SK-N-SH (cell line): ENCODE results near the gene CREB3. TPM values are rescaled to one million over a fixed set of nuclear protein-coding genes. Genes with fewer than 3 reads are reported as not detected.

Experiments used
- CTCF ChIA-PET: fragments of 300-600, 350-600 bp; formaldehyde crosslinking; extraction: SDS; loops from one replicate; lab custom pipeline; 2021; lab: Yijun Ruan, JAX
- POLR2A ChIA-PET: fragments of 350-600 bp; sonication (Branson Sonifier 250); formaldehyde crosslinking; extraction: SDS; loops from one replicate; lab custom pipeline; 2020; ENCODE audit warnings: antibody characterized with exemption, inconsistent platforms; lab: Yijun Ruan, JAX
- DNase-seq: peaks from one replicate; pipeline ENCODE4 v3.0.0; 2012
- H2AFZ ChIP-seq: fragments of 200-600 bp; sonication (generic); 2 replicates; pipeline ENCODE4 v1.8.1; 2016; ENCODE audit warnings: antibody characterized with exemption, mild to moderate bottlenecking, low read depth
- H3F3A ChIP-seq: fragments of 200-600 bp; sonication (generic); replicated peaks from 2 replicates; pipeline ENCODE3; 2016; ENCODE audit warnings: antibody characterized with exemption, mild to moderate bottlenecking; ENCODE audit not compliant: insufficient read depth
- H3K27ac ChIP-seq, 2 experiments: fragments of 200-500 bp in 1 of 2; fragments of 200-600 bp in 1 of 2; sonication (Bioruptor generic) in 1 of 2; sonication (generic), shearing (Covaris generic) in 1 of 2; 2 replicates each; pipeline versions ENCODE4 v1.5.1 to v1.6.1; 2014 to 2016; ENCODE audit warnings: low read depth in 2 of 2, inconsistent platforms in 1 of 2, low read length in 1 of 2, mild to moderate bottlenecking in 1 of 2, mixed read lengths in 1 of 2
- H3K27me3 ChIP-seq: fragments of 200-600 bp; sonication (generic), shearing (Covaris generic); 2 replicates; pipeline ENCODE4 v1.6.1; 2016; ENCODE audit warnings: mixed run types; ENCODE audit not compliant: insufficient read depth
- H3K36me3 ChIP-seq, 2 experiments: fragments of 200-500 bp in 1 of 2; fragments of 200-600 bp in 1 of 2; sonication (Bioruptor generic) in 1 of 2; sonication (generic) in 1 of 2; replicated peaks in 1 of 2; 2 replicates each; pipeline versions ENCODE3 to v1.5.1; 2014 to 2016; ENCODE audit warnings: low read length in 1 of 2, mild to moderate bottlenecking in 1 of 2; ENCODE audit not compliant: insufficient read depth in 2 of 2, control insufficient read depth in 1 of 2
- H3K4me1 ChIP-seq, 2 experiments: fragments of 200-500 bp in 1 of 2; fragments of 200-600 bp in 1 of 2; sonication (Bioruptor generic) in 1 of 2; sonication (generic), shearing (Covaris generic) in 1 of 2; 2 replicates each; pipeline versions ENCODE4 v1.5.1 to v1.6.1; 2014 to 2016; ENCODE audit warnings: low read depth in 1 of 2, low read length in 1 of 2, mixed run types in 1 of 2; ENCODE audit not compliant: insufficient read depth in 2 of 2, control insufficient read depth in 1 of 2
- H3K4me2 ChIP-seq: fragments of 200-600 bp; sonication (generic), shearing (Covaris generic); 2 replicates; pipeline ENCODE4 v1.6.1; 2017; ENCODE audit warnings: mixed run types
- H3K4me3 ChIP-seq, 2 experiments: fragments of 200-500 bp in 1 of 2; fragments of 200-600 bp in 1 of 2; sonication (Bioruptor generic) in 1 of 2; sonication (generic), shearing (Covaris generic) in 1 of 2; 2 replicates each; pipeline versions ENCODE4 v1.5.1 to v1.8.1; 2014 to 2016; ENCODE audit warnings: low read depth in 2 of 2, inconsistent platforms in 1 of 2, low read length in 1 of 2, mild to moderate bottlenecking in 1 of 2, mixed read lengths in 1 of 2, moderate library complexity in 1 of 2
- H3K79me2 ChIP-seq: fragments of 200-600 bp; sonication (generic); 2 replicates; pipeline ENCODE4 v1.8.1; 2017; ENCODE audit warnings: mild to moderate bottlenecking; ENCODE audit not compliant: insufficient read depth
- H3K9ac ChIP-seq: fragments of 200-600 bp; sonication (generic); 2 replicates; pipeline ENCODE4 v1.6.1; 2017; ENCODE audit warnings: mixed run types
- H3K9me2 ChIP-seq: fragments of 200-600 bp; sonication (generic); 2 replicates; pipeline ENCODE4 v1.6.1; 2017; ENCODE audit warnings: mixed run types
- H3K9me3 ChIP-seq: fragments of 200-600 bp; sonication (generic); 2 replicates; pipeline ENCODE4 v1.6.1; 2017; ENCODE audit warnings: mixed run types, mild to moderate bottlenecking, moderate library complexity
- H4K20me1 ChIP-seq: fragments of 200-600 bp; sonication (generic); 2 replicates; pipeline ENCODE4 v1.6.1; 2017; ENCODE audit warnings: mild to moderate bottlenecking, mixed run types; ENCODE audit not compliant: insufficient read depth
- CHD2 ChIP-seq: fragments of 150-350 bp; IDR thresholded peaks from 2 replicates; pipeline ENCODE4 v1.6.1; 2018; ENCODE audit warnings: low read length; ENCODE audit not compliant: partially characterized antibody
- CTCF ChIP-seq: fragments of 200-600 bp; sonication (generic); IDR thresholded peaks from 2 replicates; pipeline ENCODE4 v1.6.1; 2017; ENCODE audit warnings: antibody characterized with exemption, mild to moderate bottlenecking, moderate library complexity
- IRF3 ChIP-seq: fragments of 150-350 bp; IDR thresholded peaks from 2 replicates; pipeline ENCODE4 v1.6.1; 2016; ENCODE audit warnings: mild to moderate bottlenecking, low read depth, low read length
- NRF1 ChIP-seq: IDR thresholded peaks from 2 replicates; pipeline ENCODE4 v1.6.1; 2012; ENCODE audit warnings: low read depth, mild to moderate bottlenecking, low read length
- PBX3 ChIP-seq: IDR thresholded peaks from 2 replicates; pipeline ENCODE4; 2012
- RAD21 ChIP-seq: IDR thresholded peaks from 2 replicates; pipeline ENCODE4 v1.6.1; 2012; ENCODE audit warnings: mild to moderate bottlenecking, low read length
- SMC3 ChIP-seq: IDR thresholded peaks from 2 replicates; pipeline ENCODE4 v1.6.1; 2012; ENCODE audit warnings: low read depth, low read length, improper control_type of control experiment
- USF1 ChIP-seq: IDR thresholded peaks from 2 replicates; pipeline ENCODE4 v1.4.0; 2012; ENCODE audit warnings: low read depth, borderline replicate concordance
- USF2 ChIP-seq: fragments of 150-350 bp; IDR thresholded peaks from 2 replicates; pipeline ENCODE4 v1.6.1; 2017; ENCODE audit warnings: antibody characterized with exemption, low read length, low read depth, borderline replicate concordance
- YY1 ChIP-seq: IDR thresholded peaks from 2 replicates; pipeline ENCODE4 v1.4.0; 2012; ENCODE audit warnings: low read depth, mild to moderate bottlenecking
- WGBS: methylation state at CpG from one replicate; pipeline ENCODE4 v1.1.6; 2017; ENCODE audit warnings: low lambda C conversion rate; 5-methylcytosine and 5-hydroxymethylcytosine counted together
- polyA plus RNA-seq, 3 experiments: library from polyadenylated mRNA; depleted of rRNA; stranded (reverse); fragments of >200 nt; gene quantifications; 2 replicates each; pipeline ENCODE4 v1.2.3, GENCODE V29; 2012

The CREB3 gene
- polyA plus RNA-seq, 1 of the 3 experiments (the other 2 are of a cell fraction): 38.6 TPM

- H3K4me3 ChIP-seq: peak overlapping the region in 1 of 2 experiments; percentile 96; a peak in 2 of 4 replicates
- POLR2A ChIA-PET: interaction anchor here (1.0 to 1.2 kb wide), 2 partner anchors 11 to 21 kb away, joined by 3 read pairs; no protein-coding TSS in a partner anchor
Measured at GRCh38 chr9:35734096-35734495, 1.6 kb downstream of the CREB3 start.

GRCh38 chr9:35736201-35736633 is 3.8 kb downstream of the CREB3 start:
- peak; percentile 69 for DNase-seq
- ChIA-PET POLR2A (interaction anchor here (1.1 to 1.2 kb wide), 2 partner anchors 12 to 21 kb away, joined by 3 to 7 read pairs; partner anchors contain the start of genes GBA2 and RGP1), CTCF (interaction anchor here (0.5 to 6.5 kb wide), 19 partner anchors 9 to 769 kb away, joined by 3 to 88 read pairs (median 3); partner anchors contain the start of genes CCDC107, GBA2, HRCT1 and MSMP)
- Histone ChIP-seq H3K4me3 (no peak overlapping the region), H3K27ac (peak overlapping the region; percentile 10 to 28; a peak in 3 of 4 replicates), H3F3A (peaks cover 57% of the 10 kb centered on the region), H2AFZ (no peak overlapping the region), H3K9me2 (no peaks in the 10 kb centered on the region), H3K4me1 (peaks cover 11 to 13% of the 10 kb centered on the region in 2 experiments), H3K36me3 (peaks cover 54 to 64% of the 10 kb centered on the region in 2 experiments), H4K20me1 (peaks cover 3% of the 10 kb centered on the region; the same call in 1 of the 2 replicates), H3K79me2 (peaks cover 38% of the 10 kb centered on the region), H3K27me3 (no peaks in the 10 kb centered on the region), H3K9me3 (no peaks in the 10 kb centered on the region), H3K9ac (no peak overlapping the region), H3K4me2 (no peak overlapping the region)
- TF ChIP-seq SMC3 (peak; percentile 53), USF1 (no peak), YY1 (no peak), CHD2 (no peak), CTCF (peak; percentile 82), USF2 (no peak), PBX3 (no peak), RAD21 (peak; percentile 69), NRF1 (no peak)
- 51% methylated on average over 3 of the region's 5 CpGs for WGBS

More at GRCh38 chr9:35734096-35734495, 1.6 kb downstream of the CREB3 start:
- Histone ChIP-seq H2AFZ (no peak overlapping the region), H3K9ac (peak overlapping the region; percentile 94; the same call in 1 of the 2 replicates), H3K9me3 (no peaks in the 10 kb centered on the region), H3K9me2 (no peaks in the 10 kb centered on the region), H3K36me3 (peaks cover 44 to 52% of the 10 kb centered on the region in 2 experiments), H3K27me3 (no peaks in the 10 kb centered on the region), H3K27ac (peak overlapping the region in 1 of 2 experiments; percentile 94; a peak in 2 of 4 replicates), H3K79me2 (peaks cover 56% of the 10 kb centered on the region), H3K4me1 (peaks cover 16 to 33% of the 10 kb centered on the region in 2 experiments), H3F3A (peaks cover 65% of the 10 kb centered on the region), H3K4me2 (peak overlapping the region; percentile 84), H4K20me1 (peaks cover 13% of the 10 kb centered on the region)
- WGBS: 88% methylated on average over 3 of the region's 3 CpGs
- CTCF ChIA-PET: interaction anchor here (0.8 to 6.5 kb wide), 5 partner anchors 13 to 148 kb away, joined by 3 to 88 read pairs (median 4); partner anchors contain the start of genes GBA2, MSMP and RGP1
- no peak for DNase-seq
- TF ChIP-seq IRF3: no peak
